GM18505 (cell line): Measurements from ENCODE around the gene TAF11L11.
"Not testable (repeated sequence)": the region's sequence is repeated elsewhere in the genome, so short reads cannot be mapped to it uniquely, and the experiment has no call there.

Source experiments
- ATAC-seq: cut with Tn5 transposase; IDR thresholded peaks from one replicate; pipeline ENCODE4 v1.9.1; 2021; ENCODE audit not compliant: unreplicated experiment
- POLR2A ChIP-seq: IDR thresholded peaks from 4 replicates; pipeline ENCODE4 v1.6.1; 2011; ENCODE audit warnings: borderline replicate concordance; ENCODE audit not compliant: insufficient read depth, insufficient read length; ENCODE audit errors: extremely low read depth

The TAF11L11 gene

GRCh38 chr5:17603880-17604279, at the start of gene TAF11L11:
Gene TAF11L11, plus strand, starts transcription at chr5:17604183.
- not testable (repeated sequence) for ATAC-seq

- not testable (repeated sequence) for ATAC-seq
Observed at GRCh38 chr5:17585658-17586057, 18.3 kb upstream of the TAF11L11 start, which contains the start of gene TAF11L7. Gene TAF11L7, minus strand, starts transcription at chr5:17585758.

- ATAC-seq: not testable (repeated sequence)
Observed at GRCh38 chr5:17590860-17591259, 13.1 kb upstream of the TAF11L11 start, which contains the start of gene TAF11L8. Gene TAF11L8, minus strand, starts transcription at chr5:17590960.

- not testable (repeated sequence) for ATAC-seq
Observed at GRCh38 chr5:17594255-17594654, 9.7 kb upstream of the TAF11L11 start, which contains the start of gene TAF11L9. Gene TAF11L9, minus strand, starts transcription at chr5:17594394.

- ATAC-seq: not testable (repeated sequence)
Observed at GRCh38 chr5:17597728-17598127, 6.3 kb upstream of the TAF11L11 start, which contains the start of gene TAF11L10. Gene TAF11L10, minus strand, starts transcription at chr5:17597828.

- no peak for ATAC-seq
Observed at GRCh38 chr5:17604951-17605350, 968 bp downstream of the TAF11L11 start.

GRCh38 chr5:17607461-17607860, 3.5 kb downstream of the TAF11L11 start:
- not testable (repeated sequence) for ATAC-seq

More at GRCh38 chr5:17604951-17605350, 968 bp downstream of the TAF11L11 start:
- no peak for TF ChIP-seq POLR2A

- ATAC-seq: not testable (repeated sequence)
Observed at GRCh38 chr5:17610092-17610491, 6.1 kb downstream of the TAF11L11 start, which contains the start of gene TAF11L12. Gene TAF11L12, plus strand, starts transcription at chr5:17610392.

- ATAC-seq: no peak
- no peak for TF ChIP-seq POLR2A
Observed at GRCh38 chr5:17614872-17615605, 11.1 kb downstream of the TAF11L11 start.

GRCh38 chr5:17619354-17619753, 15.4 kb downstream of the TAF11L11 start:
- no peak for ATAC-seq
- no peak for TF ChIP-seq POLR2A

GRCh38 chr5:17620627-17621026, 16.6 kb downstream of the TAF11L11 start:
- TF ChIP-seq POLR2A: no peak
- no peak for ATAC-seq

- ATAC-seq: no peak
- no peak for TF ChIP-seq POLR2A
Observed at GRCh38 chr5:17625686-17626085, 21.7 kb downstream of the TAF11L11 start.

GRCh38 chr5:17631788-17632187, 27.8 kb downstream of the TAF11L11 start, which contains the start of gene TAF11L13:
Gene TAF11L13, plus strand, starts transcription at chr5:17632088.
- not testable (repeated sequence) for ATAC-seq

- TF ChIP-seq POLR2A: no peak
- no peak for ATAC-seq
Observed at GRCh38 chr5:17634160-17634559, 30.2 kb downstream of the TAF11L11 start, which contains the start of gene TAF11L14. Gene TAF11L14, plus strand, starts transcription at chr5:17634460.

GRCh38 chr5:17649232-17649631, 45.2 kb downstream of the TAF11L11 start:
- not testable (repeated sequence) for ATAC-seq

- not testable (repeated sequence) for ATAC-seq
Observed at GRCh38 chr5:17655201-17655759, 51.3 kb downstream of the TAF11L11 start.
